ENCODE results near the gene ACOT11. TPM values are rescaled to one million over a fixed set of nuclear protein-coding genes. Genes with fewer than 3 reads are reported as not detected.

Gene ACOT11
- total and polyA plus RNA-seq, 3 donors from 2014 or later, result 4.9 to 33.8 (median 19.1) TPM

- Histone ChIP-seq H3K27me3 (no peaks in the 10 kb centered on the region), H3K36me3 (ENCODE audit: low read depth, missing control alignments) (no peaks in the 10 kb centered on the region), H3K4me3 (peak overlapping the region; percentile 22 to 34), H3K4me1 (peaks cover 27% of the 10 kb centered on the region), H3K9me3 (no peaks in the 10 kb centered on the region), H3K27ac (peak overlapping the region; percentile 75 to 84)
- DNase-seq, result peak; percentile 82
- no peak for TF ChIP-seq POLR2A (IDR thresholded peaks at IDR 0.05)
- TF ChIP-seq, protein P1, sequence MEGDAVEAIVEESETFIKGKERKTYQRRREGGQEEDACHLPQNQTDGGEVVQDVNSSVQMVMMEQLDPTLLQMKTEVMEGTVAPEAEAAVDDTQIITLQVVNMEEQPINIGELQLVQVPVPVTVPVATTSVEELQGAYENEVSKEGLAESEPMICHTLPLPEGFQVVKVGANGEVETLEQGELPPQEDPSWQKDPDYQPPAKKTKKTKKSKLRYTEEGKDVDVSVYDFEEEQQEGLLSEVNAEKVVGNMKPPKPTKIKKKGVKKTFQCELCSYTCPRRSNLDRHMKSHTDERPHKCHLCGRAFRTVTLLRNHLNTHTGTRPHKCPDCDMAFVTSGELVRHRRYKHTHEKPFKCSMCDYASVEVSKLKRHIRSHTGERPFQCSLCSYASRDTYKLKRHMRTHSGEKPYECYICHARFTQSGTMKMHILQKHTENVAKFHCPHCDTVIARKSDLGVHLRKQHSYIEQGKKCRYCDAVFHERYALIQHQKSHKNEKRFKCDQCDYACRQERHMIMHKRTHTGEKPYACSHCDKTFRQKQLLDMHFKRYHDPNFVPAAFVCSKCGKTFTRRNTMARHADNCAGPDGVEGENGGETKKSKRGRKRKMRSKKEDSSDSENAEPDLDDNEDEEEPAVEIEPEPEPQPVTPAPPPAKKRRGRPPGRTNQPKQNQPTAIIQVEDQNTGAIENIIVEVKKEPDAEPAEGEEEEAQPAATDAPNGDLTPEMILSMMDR (IDR thresholded peaks at IDR 0.05), result no peak
- WGBS, 2 donors, result 32 to 43% methylated on average over 13 of the region's 13 CpGs
- intact Hi-C loops (cut with DNase I; ENCODE audit: low total_unique reads), result no loop called here
Observed at GRCh38 chr1:54548389-54549044, 489 bp downstream of the ACOT11 start.

- DNase-seq, result peak; percentile 66
- no peaks in the 10 kb centered on the region for H3K36me3 ChIP-seq (ENCODE audit: low read depth, missing control alignments)
- peak overlapping the region; percentile 75 to 84 for H3K27ac ChIP-seq
- H3K27me3 ChIP-seq, result no peaks in the 10 kb centered on the region
- peaks cover 27% of the 10 kb centered on the region for H3K4me1 ChIP-seq
- 30 to 53% methylated on average over 12 to 13 of the region's 13 CpGs for WGBS, 2 donors
- H3K9me3 ChIP-seq, result no peaks in the 10 kb centered on the region
- no peak for TF ChIP-seq POLR2A (IDR thresholded peaks at IDR 0.05)
- TF ChIP-seq, protein P1 (IDR thresholded peaks at IDR 0.05), result no peak
- no peak overlapping the region for H3K4me3 ChIP-seq
- intact Hi-C loops (cut with DNase I; ENCODE audit: low total_unique reads), result no loop called here
Observed at GRCh38 chr1:54549181-54549924, 1.3 kb downstream of the ACOT11 start.

- 98 to 100% methylated on average over 1 to 3 of the region's 3 CpGs for WGBS, 2 donors
- H3K27ac ChIP-seq, result no peak overlapping the region
- no peak for DNase-seq
- no peaks in the 10 kb centered on the region for H3K9me3 ChIP-seq
- no peaks in the 10 kb centered on the region for H3K36me3 ChIP-seq (ENCODE audit: low read depth, missing control alignments)
- no peak for TF ChIP-seq POLR2A (IDR thresholded peaks at IDR 0.05)
- TF ChIP-seq, protein P1 (IDR thresholded peaks at IDR 0.05), result no peak
- intact Hi-C loops (cut with DNase I; ENCODE audit: low total_unique reads), result no loop called here
- H3K27me3 ChIP-seq, result no peaks in the 10 kb centered on the region
- peaks cover 27% of the 10 kb centered on the region for H3K4me1 ChIP-seq
- H3K4me3 ChIP-seq, result no peak overlapping the region
Observed at GRCh38 chr1:54551891-54552290, 3.9 kb downstream of the ACOT11 start.

DNA sequence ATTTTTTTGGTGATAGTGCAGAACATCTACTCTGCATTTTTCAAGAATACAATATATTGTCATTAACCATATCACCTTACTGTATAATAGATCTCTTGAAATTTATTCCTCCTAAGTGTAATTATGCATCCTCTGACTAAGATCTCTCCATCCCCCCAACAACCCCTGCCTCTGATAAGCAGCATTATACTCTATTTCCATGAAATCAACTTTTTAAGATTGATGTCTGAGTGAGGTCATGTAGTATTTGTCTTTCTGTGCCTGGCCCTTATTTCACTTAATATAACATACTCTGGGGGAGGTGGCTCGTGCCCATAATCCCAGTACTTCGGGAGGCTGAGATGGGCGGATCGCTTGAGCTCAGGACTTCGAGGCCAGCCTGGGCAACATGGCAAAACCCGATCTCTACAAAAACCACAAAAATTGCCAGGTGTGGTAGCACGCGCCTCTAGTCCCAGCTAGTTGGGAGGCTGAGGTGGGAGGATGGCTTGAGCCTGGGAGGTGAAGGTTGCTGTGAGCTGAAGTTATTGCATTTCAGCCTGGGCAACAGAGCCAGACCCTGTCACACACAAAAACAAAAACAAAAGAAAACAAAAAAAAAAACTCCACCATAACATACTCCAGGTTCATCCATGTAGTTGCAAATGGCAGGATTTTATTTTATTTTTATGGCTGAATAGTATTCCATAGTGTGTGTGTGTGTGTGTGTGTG lies 5.7 kb downstream of the ACOT11 start:
- Histone ChIP-seq H3K27ac (no peak overlapping the region), H3K4me3 (no peak overlapping the region), H3K27me3 (no peaks in the 10 kb centered on the region), H3K4me1 (peaks cover 16% of the 10 kb centered on the region), H3K36me3 (ENCODE audit: low read depth, missing control alignments) (no peaks in the 10 kb centered on the region), H3K9me3 (no peaks in the 10 kb centered on the region)
- intact Hi-C loops (cut with DNase I; ENCODE audit: low total_unique reads), result no loop called here
- 92 to 94% methylated on average over 8 of the region's 8 CpGs for WGBS, 2 donors
- no peak for DNase-seq
- TF ChIP-seq, protein P1 (IDR thresholded peaks at IDR 0.05), result no peak
- no peak for TF ChIP-seq POLR2A (IDR thresholded peaks at IDR 0.05)
